ENCODE measurements around the gene UCHL5.

GRCh38 chr1:193066606-193067005 is 7.4 kb upstream of the UCHL5 start:
- TF ChIP-seq, protein P1, sequence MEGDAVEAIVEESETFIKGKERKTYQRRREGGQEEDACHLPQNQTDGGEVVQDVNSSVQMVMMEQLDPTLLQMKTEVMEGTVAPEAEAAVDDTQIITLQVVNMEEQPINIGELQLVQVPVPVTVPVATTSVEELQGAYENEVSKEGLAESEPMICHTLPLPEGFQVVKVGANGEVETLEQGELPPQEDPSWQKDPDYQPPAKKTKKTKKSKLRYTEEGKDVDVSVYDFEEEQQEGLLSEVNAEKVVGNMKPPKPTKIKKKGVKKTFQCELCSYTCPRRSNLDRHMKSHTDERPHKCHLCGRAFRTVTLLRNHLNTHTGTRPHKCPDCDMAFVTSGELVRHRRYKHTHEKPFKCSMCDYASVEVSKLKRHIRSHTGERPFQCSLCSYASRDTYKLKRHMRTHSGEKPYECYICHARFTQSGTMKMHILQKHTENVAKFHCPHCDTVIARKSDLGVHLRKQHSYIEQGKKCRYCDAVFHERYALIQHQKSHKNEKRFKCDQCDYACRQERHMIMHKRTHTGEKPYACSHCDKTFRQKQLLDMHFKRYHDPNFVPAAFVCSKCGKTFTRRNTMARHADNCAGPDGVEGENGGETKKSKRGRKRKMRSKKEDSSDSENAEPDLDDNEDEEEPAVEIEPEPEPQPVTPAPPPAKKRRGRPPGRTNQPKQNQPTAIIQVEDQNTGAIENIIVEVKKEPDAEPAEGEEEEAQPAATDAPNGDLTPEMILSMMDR (IDR thresholded peaks at IDR 0.05): no peak
- TF ChIP-seq POLR2A (IDR thresholded peaks at IDR 0.05): no peak
